GM21786 (cell line): Measurements from ENCODE around the gene ITGB4.
A peak's percentile ranks its signal among the peaks of the same experiment; 100 is the strongest.

ENCODE experiments used
- ATAC-seq: cut with Tn5 transposase; IDR thresholded peaks from one replicate; pipeline ENCODE4 v1.9.1; 2021; ENCODE audit not compliant: unreplicated experiment

Gene ITGB4

DNA sequence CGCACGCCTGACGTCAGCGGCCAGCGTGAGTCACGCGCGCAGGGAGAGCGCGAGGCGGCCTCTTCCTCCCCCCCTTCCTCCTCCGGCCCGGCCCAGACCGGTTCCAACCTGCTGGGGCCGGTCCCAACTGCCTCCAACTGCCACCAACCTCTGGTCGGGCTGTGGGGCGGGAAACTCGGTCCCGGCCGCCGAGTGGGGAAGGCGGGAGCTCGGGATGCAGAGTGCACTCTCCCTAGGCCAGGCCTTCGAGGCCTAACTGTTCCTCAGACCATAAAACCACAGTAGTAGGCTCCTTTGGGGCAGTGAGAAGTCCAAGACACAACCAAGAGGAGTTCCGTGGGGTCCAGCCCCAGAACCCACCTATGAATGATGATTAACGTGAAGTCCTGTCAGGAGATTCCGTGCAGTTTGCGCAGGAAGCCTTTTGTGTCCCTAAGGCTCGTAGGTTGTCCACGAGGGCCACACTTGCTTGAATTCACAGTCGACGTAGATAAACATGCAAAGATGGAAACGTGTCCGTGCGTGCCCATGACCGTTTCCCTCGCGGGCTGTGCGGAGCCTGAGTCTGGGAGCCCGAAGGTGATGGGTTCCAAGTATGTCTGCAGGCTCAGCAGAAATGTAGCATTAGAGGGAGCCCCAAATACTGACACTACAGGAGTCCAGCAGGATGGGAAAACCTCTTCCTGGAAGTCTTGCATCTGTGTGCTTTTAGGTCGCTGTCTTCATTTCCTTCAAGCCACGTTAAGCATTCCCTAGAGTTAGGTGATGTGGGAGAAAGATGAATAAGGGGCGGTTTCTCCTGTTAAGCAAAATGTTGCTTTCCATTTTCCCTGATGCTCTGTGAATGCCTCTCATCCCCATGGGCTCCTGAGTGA, 64.0 kb downstream of the ITGB4 start:
- ATAC-seq: peak; percentile 43

DNA sequence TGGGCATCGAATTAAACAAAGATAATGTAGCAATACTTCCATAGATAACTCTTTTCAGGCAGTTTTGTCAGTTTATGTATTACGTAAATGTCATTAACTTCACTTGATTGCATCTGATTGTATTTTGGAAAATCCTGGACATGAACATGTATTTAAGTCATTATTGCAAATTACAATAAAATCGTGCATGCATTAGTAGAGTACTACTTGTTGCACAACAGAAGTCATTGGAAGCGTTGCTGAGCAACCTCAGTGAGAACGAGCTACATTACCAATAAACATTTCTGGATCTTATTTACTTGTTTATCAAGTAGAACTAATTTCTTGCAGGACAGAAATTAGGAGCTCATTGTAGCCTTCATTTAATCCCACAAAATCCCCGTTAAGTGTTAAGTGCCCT, 70.0 kb downstream of the ITGB4 start:
- ATAC-seq: no peak

DNA sequence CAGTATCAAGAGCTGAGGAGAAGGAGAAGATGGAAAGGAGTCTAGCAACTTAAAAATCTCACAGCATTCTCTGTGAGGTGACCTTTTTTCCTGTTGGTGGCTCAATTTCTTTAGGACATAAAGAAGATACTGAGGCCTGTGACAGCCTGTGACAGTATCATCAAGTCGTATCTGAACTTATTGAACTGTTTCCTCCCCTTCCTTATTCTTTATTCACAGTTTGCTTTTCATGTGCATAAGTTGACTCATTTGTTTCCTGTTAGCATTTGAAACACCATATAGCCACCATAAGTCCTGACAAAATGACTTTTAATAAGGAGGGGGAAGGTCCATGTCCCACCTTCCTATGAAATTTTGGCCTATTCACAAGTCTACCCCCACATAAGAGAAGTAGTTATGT, 72.2 kb downstream of the ITGB4 start:
- no peak for ATAC-seq

DNA sequence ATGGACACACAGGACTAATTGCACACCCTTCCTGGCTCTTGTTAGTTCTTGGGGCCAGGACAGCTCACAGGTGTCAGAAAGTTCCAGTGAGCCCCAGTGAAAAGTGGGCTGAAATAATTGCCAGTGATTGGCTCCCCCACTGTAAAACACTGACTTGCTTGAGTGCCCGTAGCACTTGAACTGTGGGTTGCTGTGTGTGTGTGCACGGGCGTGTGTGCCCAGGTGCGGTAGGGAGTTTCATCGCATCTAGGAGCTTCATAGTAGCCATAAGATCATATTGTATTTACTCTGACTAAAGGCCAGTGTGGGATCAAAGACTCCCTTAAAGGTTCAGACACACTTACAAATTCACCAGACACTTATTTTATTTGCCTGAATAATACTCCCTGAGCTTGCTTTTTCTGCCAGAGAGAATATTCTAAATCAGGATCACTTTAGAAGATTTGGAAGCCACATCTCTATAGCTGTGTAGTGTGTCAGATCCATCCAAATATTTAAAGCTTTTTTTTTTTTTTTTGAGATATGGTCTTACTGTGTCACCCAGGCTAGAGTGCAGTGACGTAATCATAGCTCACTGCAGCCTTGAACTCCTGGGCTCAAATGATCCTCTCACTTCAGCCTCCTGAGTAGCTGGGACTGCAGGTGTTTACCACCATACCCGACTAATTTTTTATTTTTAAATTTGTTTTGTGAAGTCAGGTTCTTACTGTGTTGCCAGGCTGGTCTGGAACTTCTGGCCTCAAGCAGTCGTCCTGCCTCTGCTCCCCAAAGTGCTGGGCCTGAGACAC, 74.8 kb downstream of the ITGB4 start:
- ATAC-seq: no peak

DNA sequence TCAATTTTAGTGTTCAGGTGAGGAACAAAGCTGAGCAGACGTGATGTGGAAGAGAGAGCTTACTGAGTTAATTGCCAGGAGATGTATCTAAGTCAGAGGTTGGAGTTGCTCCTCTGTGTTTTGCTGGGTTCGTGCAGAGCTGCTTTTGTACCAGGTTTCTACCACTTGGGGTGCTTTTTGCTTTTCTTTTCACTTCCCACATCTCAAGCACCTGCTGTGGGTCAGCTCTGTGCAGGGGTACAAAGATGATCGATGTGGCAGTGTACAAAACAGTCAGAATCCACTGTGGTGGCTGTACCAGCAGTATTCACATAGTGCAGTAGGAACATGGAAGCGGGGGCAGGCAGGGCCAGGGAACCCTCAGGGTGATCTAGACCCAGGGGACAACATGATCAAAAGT, 78.1 kb downstream of the ITGB4 start:
- no peak for ATAC-seq

GRCh38 chr17:75803883-75804282, 82.6 kb downstream of the ITGB4 start:
- ATAC-seq: no peak

- no peak for ATAC-seq
These were observed 85.7 kb downstream of the ITGB4 start for GRCh38 chr17:75806822-75807500.
